Breast epithelium (tissue), 4 donors: Measurements from ENCODE around the gene LINGO3. TPM values are rescaled to one million over a fixed set of nuclear protein-coding genes. Genes with fewer than 3 reads are reported as not detected.

Experiments used
- DNase-seq, 2 donors: peaks; one replicate each; pipeline ENCODE4 v3.0.0-alpha.2; 2019; ENCODE audit warnings: low spot score in 2 of 2
- H3K27ac ChIP-seq, 2 donors: fragments of 200-600 bp; sonication (generic) in 1 of 2; one replicate each; pipeline ENCODE4 v1.5.1; 2016 to 2019; ENCODE audit warnings: mild to moderate bottlenecking in 1 of 2
- H3K27me3 ChIP-seq, 2 donors: fragments of 200-600 bp; sonication (generic) in 1 of 2; one replicate each; pipeline versions ENCODE4 v1.5.1 to v1.6.0; 2017 to 2019; ENCODE audit warnings: control low read depth in 1 of 2, mild to moderate bottlenecking in 1 of 2
- H3K36me3 ChIP-seq: fragments of 200-600 bp; one replicate; pipeline ENCODE4 v1.5.1; 2019
- H3K4me1 ChIP-seq, 2 donors: fragments of 200-600 bp; sonication (generic); one replicate each; pipeline ENCODE4 v1.5.1; 2016 to 2019; ENCODE audit warnings: control low read depth in 1 of 2
- H3K4me3 ChIP-seq, 3 donors: fragments of 200-600 bp; sonication (generic); 1 replicate in 2 of 3; 2 replicates in 1 of 3; pipeline ENCODE4 v1.5.1; 2016 to 2019; ENCODE audit warnings: mild to moderate bottlenecking in 3 of 3, moderate library complexity in 2 of 3
- H3K9me3 ChIP-seq, 2 donors: fragments of 200-600 bp; sonication (generic) in 1 of 2; one replicate each; pipeline ENCODE4 v1.5.1; 2016 to 2019; ENCODE audit warnings: control low read depth in 1 of 2
- POLR2A ChIP-seq: fragments of 450-650 bp; IDR thresholded peaks from one replicate; pipeline ENCODE4 v1.6.1; 2016; ENCODE audit warnings: antibody characterized with exemption, mild to moderate bottlenecking, moderate library complexity
- POLR2AphosphoS5 ChIP-seq, 3 donors: sonication (generic); formaldehyde crosslinking; IDR thresholded peaks; one replicate each; pipeline ENCODE4 v1.6.1; 2017; ENCODE audit warnings: antibody characterized with exemption in 3 of 3
- intact Hi-C: fragments of 100-400 bp; cut with DNase I; formaldehyde crosslinking; loops from one replicate; pipeline ENCODE4 v1.15.1; 2023; ENCODE audit warnings: low total_unique reads
- total RNA-seq, 3 donors: library from RNA; depleted of rRNA; stranded (reverse); fragments of >200 nt; gene quantifications; one replicate each; pipeline ENCODE4 v1.1.0, GENCODE V29; 2016
- TF ChIP-seq, protein P1 (sequence below), 3 donors: fragments of 450-650 bp; IDR thresholded peaks; one replicate each; pipeline ENCODE4 v1.5.1; 2016 to 2017; ENCODE audit warnings: antibody characterized with exemption in 3 of 3, mild to moderate bottlenecking in 3 of 3, moderate library complexity in 3 of 3

The LINGO3 gene
- total RNA-seq, 3 donors from 2014 or later: 0.16 to 0.33 TPM; not detected in 1

DNA sequence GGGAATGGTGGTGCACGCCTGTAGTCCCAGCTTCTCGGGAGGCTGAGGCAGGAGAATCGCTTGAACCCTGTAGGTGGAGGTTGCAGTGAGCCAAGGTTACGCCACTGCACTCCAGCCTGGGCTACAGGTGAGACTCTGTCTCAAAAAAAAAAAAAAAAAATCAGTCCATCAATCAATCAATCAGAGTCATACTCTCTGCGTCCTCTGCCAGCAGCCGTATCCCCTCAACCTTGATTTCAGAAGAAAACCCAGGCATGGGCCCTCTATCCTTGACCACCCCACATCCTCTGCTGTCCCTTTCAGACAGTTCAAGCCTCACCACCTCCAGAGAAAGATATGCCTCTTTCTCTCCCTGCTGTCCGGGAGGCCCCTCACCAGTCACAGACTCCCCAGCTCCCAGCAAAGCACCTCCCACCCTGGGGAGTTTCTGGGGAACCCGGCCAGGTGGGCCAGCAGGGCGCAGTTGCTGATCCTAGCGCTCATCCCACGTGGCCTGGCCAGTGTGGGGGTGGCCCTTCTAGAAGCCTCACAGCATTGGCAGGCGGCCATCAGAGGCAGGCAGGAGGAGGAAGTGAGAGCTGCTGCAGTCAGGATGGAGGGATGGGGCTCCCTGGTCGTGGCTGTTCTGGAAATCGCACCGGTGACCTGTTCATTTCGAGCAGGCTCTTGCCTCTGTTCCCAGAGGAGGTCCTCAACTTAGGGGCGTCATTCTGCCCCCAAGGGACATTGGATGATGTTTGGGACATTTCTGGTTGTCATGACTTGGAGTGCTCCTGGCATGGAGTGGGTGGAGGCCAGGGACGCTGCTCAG, 41.6 kb downstream of the LINGO3 start:
- peak; percentile 81 to 84 for DNase-seq
- Histone ChIP-seq H3K4me3 (peak overlapping the region in 1 of 3 donors; percentile 12), H3K27ac (peak overlapping the region; percentile 2 to 72), H3K4me1 (peaks cover 4 to 9% of the 10 kb centered on the region in 2 donors), H3K9me3 (no peaks in the 10 kb centered on the region), H3K27me3 (no peaks in the 10 kb centered on the region), H3K36me3 (no peaks in the 10 kb centered on the region)
- no peak for TF ChIP-seq POLR2A
- TF ChIP-seq POLR2AphosphoS5 (IDR thresholded peaks at IDR 0.05): no peak
- TF ChIP-seq, protein P1, sequence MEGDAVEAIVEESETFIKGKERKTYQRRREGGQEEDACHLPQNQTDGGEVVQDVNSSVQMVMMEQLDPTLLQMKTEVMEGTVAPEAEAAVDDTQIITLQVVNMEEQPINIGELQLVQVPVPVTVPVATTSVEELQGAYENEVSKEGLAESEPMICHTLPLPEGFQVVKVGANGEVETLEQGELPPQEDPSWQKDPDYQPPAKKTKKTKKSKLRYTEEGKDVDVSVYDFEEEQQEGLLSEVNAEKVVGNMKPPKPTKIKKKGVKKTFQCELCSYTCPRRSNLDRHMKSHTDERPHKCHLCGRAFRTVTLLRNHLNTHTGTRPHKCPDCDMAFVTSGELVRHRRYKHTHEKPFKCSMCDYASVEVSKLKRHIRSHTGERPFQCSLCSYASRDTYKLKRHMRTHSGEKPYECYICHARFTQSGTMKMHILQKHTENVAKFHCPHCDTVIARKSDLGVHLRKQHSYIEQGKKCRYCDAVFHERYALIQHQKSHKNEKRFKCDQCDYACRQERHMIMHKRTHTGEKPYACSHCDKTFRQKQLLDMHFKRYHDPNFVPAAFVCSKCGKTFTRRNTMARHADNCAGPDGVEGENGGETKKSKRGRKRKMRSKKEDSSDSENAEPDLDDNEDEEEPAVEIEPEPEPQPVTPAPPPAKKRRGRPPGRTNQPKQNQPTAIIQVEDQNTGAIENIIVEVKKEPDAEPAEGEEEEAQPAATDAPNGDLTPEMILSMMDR (IDR thresholded peaks at IDR 0.05): no peak
- intact Hi-C loops: no loop called here

DNA sequence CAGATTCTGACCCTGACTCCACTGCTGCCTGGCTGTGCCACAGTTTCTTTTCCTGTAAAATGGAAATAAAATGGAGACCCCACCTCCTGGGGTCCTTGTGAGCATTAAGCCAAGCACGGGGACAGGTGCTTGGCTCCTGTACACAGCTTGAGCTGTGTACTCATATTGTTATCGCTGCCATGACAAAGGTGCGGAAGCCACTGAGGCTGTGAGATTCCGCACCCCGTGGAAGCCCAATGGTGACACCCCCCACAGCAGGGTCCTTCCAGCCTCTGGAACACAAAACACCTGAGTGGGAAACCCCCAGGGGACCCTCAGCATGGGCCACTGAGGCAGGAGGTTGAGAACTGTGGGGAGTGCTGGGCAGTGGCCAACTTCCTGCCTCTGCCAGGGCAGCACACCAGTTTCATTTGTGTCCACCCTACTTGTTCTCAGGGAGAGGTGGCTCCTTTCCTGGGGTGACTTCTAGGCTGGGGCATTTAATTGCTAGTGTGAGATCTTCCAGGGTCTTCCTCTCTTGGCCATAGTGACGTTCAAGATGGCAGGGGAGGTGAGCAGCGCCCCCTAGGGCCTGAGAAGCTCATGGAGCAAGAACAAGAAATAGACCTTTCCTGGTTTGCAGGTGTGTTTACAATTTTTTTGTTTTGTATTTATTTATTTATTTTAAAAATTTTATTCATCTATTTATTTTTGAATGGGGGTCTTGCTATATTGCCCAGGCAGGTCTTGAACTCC, 46.3 kb downstream of the LINGO3 start:
- peaks cover 0 to 3% of the 10 kb centered on the region in 2 donors for H3K4me1 ChIP-seq
- intact Hi-C loops: no loop called here
- H3K27ac ChIP-seq: no peak overlapping the region
- no peak for TF ChIP-seq POLR2A
- TF ChIP-seq, protein P1 (IDR thresholded peaks at IDR 0.05): peak in 1 of 3 donors; percentile 21
- no peaks in the 10 kb centered on the region for H3K9me3 ChIP-seq
- no peaks in the 10 kb centered on the region for H3K27me3 ChIP-seq
- no peak for DNase-seq
- no peaks in the 10 kb centered on the region for H3K36me3 ChIP-seq
- H3K4me3 ChIP-seq: no peak overlapping the region

DNA sequence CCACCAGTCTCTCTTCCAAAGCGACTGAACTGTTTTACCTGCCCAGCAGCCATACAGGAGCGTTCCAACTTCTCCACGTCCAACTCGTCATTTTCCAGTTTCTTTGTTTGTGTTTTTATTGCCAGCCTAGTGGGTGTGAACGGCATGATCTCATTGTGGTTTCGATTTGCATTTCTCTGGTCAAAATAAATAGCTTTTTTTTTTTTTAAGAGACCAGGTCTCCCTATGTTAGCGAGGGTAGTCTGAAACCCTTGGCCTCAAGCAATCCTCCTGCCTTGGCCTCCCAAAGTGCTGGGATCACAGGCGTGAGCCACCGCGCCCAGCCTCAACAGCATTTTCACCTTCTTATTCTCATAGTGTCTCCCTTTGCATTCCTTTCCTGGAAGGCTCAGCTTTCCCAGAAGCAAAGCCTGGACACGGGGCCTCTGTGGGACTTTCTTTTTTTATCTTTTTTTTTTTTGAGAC, 47.6 kb downstream of the LINGO3 start:
- intact Hi-C loops: no loop called here
- H3K27me3 ChIP-seq: peaks cover 0 to 3% of the 10 kb centered on the region in 2 donors
- peak overlapping the region; percentile 48 to 49 for H3K27ac ChIP-seq
- H3K4me3 ChIP-seq: no peak overlapping the region
- TF ChIP-seq, protein P1 (IDR thresholded peaks at IDR 0.05): no peak
- no peak for TF ChIP-seq POLR2A
- peak in 1 of 3 donors; percentile 19 for TF ChIP-seq POLR2AphosphoS5 (IDR thresholded peaks at IDR 0.05)
- no peaks in the 10 kb centered on the region for H3K9me3 ChIP-seq
- no peak for DNase-seq
- no peaks in the 10 kb centered on the region for H3K36me3 ChIP-seq
- no peaks in the 10 kb centered on the region for H3K4me1 ChIP-seq

DNA sequence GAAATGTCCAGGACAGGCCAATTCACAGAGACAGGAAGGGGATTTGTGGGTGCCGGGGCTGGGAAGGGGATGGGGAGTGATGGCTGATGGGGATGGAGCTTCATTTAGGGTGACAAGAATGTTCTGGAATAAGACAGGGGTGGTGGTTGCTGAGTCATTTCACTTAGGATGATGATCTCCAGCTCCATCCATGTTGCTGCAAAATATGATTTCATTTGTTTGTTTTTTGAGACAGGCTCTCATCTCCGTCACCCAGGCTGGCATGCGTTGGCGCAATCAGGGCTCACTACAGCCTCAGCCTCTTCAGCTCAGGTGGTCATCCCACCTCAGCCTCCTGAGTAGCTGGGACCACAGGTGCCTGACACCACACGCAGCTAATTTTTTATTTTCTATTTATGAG, 48.6 kb downstream of the LINGO3 start:
- Histone ChIP-seq H3K27ac (no peak overlapping the region), H3K27me3 (peaks cover 0 to 3% of the 10 kb centered on the region in 2 donors), H3K4me1 (no peaks in the 10 kb centered on the region), H3K36me3 (no peaks in the 10 kb centered on the region), H3K4me3 (no peak overlapping the region), H3K9me3 (no peaks in the 10 kb centered on the region)
- no peak for TF ChIP-seq POLR2A
- TF ChIP-seq POLR2AphosphoS5 (IDR thresholded peaks at IDR 0.05): no peak
- TF ChIP-seq, protein P1 (IDR thresholded peaks at IDR 0.05): no peak
- no peak for DNase-seq
- intact Hi-C loops: no loop called here

Other genes with a start within 250 kb of the LINGO3 start
- 10 to 100 TPM; 18.3 to 45.8 (median 29.2) TPM for gene MOB3A, start 211.8 kb downstream of the LINGO3 start, total RNA-seq
- gene IZUMO4, start 211.2 kb downstream of the LINGO3 start, total RNA-seq: 10 to 100 TPM in 1 of 3 donors, 1 to 10 TPM in 2; 3.6 to 12.8 (median 3.7) TPM
- gene AP3D1, start 156.6 kb downstream of the LINGO3 start, total RNA-seq: 10 to 100 TPM; 53.6 to 68.5 (median 54.0) TPM
- 10 to 100 TPM in 1 of 3 donors, 1 to 10 TPM in 2; 7.7 to 10.2 (median 8.0) TPM for gene DOT1L, start 144.2 kb downstream of the LINGO3 start, total RNA-seq
- gene PLEKHJ1, start 71.8 kb downstream of the LINGO3 start, total RNA-seq: 10 to 100 TPM; 44.6 to 52.8 (median 47.4) TPM
- 10 to 100 TPM; 32.6 to 38.0 (median 33.3) TPM for gene SF3A2, start 71.3 kb downstream of the LINGO3 start, total RNA-seq
- 1 to 10 TPM in 2 of 3 donors, not detected in 1; 2.5 to 3.9 TPM for gene AMH, start 58.8 kb downstream of the LINGO3 start, total RNA-seq
- 1 to 10 TPM in 2 of 3 donors, not detected in 1; 1.0 to 2.3 TPM for gene JSRP1, start 51.7 kb downstream of the LINGO3 start, total RNA-seq
- gene PEAK3, start 26.0 kb downstream of the LINGO3 start, total RNA-seq: 1 to 10 TPM in 1 of 3 donors, not detected in 2; 1.8 TPM
- gene LSM7, start 20.4 kb upstream of the LINGO3 start, total RNA-seq: 100 to 1,000 TPM in 2 of 3 donors, 10 to 100 TPM in 1; 95.1 to 188 (median 125) TPM
- gene SPPL2B, start 20.5 kb upstream of the LINGO3 start, total RNA-seq: 10 to 100 TPM; 23.5 to 61.2 (median 49.8) TPM
- gene TMPRSS9, start 52.1 kb upstream of the LINGO3 start, total RNA-seq: under 1 TPM in 1 of 3 donors, not detected in 2; under 0.01 TPM
- gene TIMM13, start 119.4 kb upstream of the LINGO3 start, total RNA-seq: 10 to 100 TPM; 27.7 to 34.4 (median 28.1) TPM
- 10 to 100 TPM; 13.1 to 25.2 (median 15.7) TPM for gene LMNB2, start 148.8 kb upstream of the LINGO3 start, total RNA-seq
- 100 to 1,000 TPM; 136 to 301 (median 172) TPM for gene GADD45B, start 168.0 kb upstream of the LINGO3 start, total RNA-seq